Activated CD8-positive, alpha-beta memory T cell treated with anti-CD3 and anti-CD28 coated beads, Interleukin-2, amount 50 U/mL, for 24 hours (primary cell): Measurements from ENCODE around the gene CEP112.
"Not testable (repeated sequence)": the region's sequence is repeated elsewhere in the genome, so short reads cannot be mapped to it uniquely, and the experiment has no call there.

Source experiments
- DNase-seq: peaks from one replicate; pipeline ENCODE4 v3.0.0-alpha.2; 2020; ENCODE audit errors: extremely low read depth

The CEP112 gene

DNA sequence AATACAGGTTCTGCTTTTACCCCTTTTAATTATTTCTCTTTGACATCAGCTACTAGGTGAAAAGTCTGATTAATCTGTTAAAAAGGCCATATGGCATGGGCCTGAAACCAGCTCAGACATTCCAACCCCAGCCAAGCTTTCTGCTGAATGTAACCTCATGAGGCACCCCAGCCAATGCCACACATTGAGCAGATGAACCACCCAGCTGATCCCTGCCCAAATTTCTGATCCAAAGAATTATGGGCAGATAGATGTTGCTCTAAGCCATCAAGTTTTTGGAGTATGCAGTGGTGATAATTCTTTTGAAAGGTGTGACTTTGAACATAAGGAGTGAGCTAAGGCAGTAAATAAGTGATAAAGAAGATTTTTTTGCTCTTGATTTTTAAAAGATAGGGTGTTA, 452.9 kb downstream of the CEP112 start:
- DNase-seq: no peak

GRCh38 chr17:65737451-65737850, 454.5 kb downstream of the CEP112 start:
- DNase-seq: no peak

- no peak for DNase-seq
Observed at GRCh38 chr17:65733314-65733713, 458.6 kb downstream of the CEP112 start.

- not testable (repeated sequence) for DNase-seq
Observed at GRCh38 chr17:65732667-65733066, 459.3 kb downstream of the CEP112 start.

DNA sequence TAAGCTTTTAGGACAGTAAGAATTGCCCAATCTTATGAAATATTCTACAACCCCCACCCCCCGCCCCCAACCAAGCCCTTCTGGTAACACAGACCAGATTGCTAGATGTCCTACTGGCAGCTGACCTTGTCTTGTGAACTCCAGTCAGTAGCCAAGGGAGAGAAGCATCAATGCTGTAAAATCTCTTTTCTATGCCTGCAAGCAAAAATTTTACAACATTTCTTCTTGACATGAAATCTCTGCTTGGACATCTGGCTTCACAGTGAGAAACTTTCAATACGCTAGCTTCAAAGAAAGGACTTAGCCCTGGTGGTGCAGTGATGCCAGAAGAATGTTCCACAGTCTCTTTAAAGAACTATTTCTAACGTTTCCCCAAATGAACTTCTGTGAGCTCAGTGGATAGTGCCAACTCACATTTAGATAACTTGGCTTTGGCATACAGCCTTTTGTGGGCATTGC, 461.2 kb downstream of the CEP112 start:
- no peak for DNase-seq

DNA sequence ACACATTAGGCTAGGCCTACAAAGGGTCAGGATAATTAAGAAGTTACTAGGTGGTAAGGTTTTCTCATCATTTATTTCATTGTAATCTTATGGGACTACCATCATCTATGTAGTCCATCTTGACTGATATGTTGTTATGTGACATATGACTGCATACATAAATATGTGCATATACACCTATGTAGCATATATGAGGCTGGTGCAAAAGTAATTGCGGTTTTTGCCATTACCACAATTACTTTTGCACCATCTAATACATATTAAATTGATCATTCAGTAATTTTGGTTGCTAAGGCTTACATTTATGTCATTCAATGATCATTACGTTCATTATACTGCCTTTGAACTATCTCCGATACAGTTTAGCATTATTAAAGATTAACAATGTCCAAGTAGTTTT, 462.7 kb downstream of the CEP112 start:
- no peak for DNase-seq

DNA sequence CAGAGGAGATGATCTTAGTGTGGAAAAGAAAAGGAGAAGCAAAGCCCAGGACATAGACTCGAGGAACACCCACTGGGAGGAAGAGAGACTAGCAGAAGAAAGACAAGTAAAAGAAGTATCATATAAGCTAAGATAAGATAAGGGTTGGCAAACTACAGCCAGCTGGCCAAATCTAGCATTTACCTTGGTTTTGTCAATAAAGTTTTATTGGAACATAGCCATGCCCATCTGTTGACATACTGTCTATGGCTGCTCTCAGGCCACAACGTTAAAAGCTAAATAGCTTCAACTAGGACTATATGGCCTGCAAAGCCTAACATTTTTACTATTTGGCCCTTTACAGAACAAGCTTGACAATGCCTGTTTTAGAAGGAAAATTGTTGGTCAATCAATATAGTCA, 464.1 kb downstream of the CEP112 start:
- no peak for DNase-seq

GRCh38 chr17:65727246-65727645, 464.7 kb downstream of the CEP112 start:
- no peak for DNase-seq

DNA sequence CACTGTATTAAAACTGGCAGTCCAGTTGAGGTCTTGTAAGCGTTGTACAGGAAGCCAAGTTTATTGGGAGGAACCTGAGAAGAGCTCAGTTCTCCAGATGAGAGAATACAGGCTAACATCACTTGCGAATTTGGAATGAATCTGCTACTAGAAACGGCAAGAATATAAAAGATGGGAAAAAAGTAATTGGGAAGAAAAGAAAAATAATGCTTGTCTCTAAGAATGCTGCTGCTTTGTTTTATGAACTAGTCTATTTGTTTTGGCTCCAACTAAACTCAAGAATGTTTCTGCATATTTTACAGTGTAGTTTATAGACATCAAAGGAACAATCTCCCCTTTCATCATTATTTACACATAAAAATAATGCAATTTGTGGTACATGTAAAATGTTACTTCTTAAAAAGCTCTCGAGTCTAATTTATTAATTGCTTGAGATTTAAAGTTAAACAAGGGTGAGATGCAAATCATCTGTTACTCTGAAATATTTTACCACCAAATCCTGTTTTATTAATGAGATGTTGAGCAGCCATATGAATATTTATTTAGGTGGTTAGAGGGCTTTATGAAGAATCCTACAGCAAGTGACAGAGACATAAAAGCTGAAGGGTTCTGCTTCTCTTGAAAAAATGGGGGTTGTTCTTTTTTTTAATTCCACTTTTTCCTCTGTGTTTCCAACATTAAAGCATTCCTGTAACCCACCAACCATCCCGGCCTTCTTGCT, 468.3 kb downstream of the CEP112 start:
- DNase-seq: no peak

- no peak for DNase-seq
Observed at GRCh38 chr17:65718601-65719000, 473.3 kb downstream of the CEP112 start.

- DNase-seq: no peak
Observed at GRCh38 chr17:65712383-65713267, 479.3 kb downstream of the CEP112 start.

GRCh38 chr17:65711671-65712276, 480.2 kb downstream of the CEP112 start:
- no peak for DNase-seq

DNA sequence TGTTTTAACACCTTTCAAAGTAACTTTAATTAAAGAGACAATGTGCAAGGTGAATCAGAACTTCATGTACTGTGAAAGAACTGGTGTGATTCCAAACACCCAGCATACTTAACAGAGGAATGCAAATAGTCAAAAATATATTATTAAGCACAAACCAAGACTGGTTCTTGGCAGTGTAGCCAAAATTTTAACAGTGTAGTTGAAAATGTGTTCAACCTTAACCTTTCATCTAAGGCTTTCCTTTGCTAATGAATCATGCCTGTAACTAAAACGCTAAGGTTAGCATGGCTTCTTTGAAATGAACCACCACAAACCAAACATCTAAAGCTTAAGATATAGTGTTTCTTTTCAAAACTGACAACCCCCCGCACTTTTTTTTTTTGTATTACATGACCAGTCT, 484.2 kb downstream of the CEP112 start:
- no peak for DNase-seq

DNA sequence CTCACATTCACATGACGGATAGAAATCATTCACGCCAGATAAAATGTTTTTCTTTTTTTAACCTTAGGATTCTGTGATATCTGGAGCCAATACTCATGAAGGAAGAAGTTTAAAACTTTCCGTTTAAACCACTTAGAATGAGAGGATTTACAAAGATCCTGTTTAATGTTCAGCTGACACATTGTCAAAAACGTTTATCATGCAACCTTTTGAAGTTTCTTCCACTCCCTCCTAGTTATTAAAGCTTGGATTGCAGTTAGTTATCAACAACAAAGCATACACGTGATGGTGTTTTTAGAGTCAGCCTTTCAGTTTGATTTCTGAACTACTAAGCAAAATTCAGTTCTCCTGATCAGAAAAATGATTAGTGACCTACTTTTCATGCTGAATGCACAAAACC, 487.2 kb downstream of the CEP112 start:
- DNase-seq: no peak

DNA sequence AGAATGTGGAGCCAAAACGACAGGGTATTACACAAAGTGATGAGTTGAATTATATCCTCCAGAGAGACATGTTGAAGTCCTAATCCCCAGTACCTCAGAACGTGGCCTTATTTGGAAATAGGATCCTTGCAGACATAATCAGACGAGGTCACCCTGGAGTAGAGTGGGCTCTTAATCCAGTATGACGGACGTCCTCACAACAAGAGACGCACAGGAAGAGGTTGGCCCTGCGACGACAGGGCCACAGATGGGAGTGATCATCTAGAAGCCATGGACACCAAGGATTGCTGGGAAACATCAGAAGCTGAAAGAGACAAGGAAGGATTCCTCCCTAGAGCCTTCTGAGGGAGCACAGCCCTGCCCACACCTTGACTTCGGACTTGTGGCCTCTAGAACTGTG, 488.0 kb downstream of the CEP112 start:
- no peak for DNase-seq

DNA sequence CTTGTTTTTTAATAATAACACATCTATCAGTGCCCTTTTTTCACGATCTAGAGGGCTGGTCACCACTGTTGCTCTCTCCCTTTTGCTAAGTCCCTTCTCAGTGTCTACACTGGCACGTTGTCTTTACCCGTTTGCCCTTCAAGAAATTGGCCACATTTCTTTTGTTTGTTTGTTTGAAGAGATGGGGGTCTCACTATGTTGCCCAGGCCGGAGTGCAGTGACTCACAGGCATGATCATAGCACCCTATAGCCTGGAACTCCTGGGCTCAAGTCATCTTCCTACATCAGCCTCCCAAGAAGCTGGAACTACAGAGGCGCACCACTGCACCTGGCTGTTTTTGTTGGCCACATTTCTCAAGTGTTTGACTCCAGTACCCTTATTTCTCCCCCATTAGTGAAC, 492.5 kb downstream of the CEP112 start:
- DNase-seq: no peak

DNA sequence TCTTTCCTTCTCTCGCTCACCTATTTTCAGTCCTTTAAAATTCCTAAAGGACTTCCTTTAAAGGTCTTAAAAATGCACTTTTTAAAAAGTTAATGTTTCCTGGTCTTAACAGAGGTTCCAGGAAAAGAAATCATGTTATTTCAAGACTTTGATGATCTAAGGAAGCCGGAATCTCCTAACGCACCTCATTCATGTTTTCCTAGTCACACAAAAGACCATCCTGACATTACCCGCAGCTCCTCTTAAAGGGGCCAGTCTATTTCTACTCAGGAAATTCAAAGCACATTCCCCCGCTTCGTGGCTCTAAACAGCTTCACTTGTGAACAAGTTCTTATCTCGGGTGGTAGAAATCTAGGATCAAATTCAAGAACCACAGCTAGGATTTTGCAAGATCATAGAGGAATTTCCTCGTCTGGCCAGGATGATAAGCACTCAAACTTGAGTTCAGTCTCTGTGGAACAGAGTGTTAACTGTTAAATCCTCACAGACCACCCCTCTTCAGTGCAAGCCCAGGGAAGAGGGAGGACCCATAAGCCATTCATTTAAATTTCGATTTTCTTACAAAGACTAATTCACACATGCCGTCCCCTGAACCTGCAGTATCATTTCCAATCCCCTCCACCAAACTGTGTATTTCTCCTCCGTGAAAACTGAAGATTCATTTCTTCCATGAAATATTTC, 493.4 kb downstream of the CEP112 start:
- DNase-seq: no peak

DNA sequence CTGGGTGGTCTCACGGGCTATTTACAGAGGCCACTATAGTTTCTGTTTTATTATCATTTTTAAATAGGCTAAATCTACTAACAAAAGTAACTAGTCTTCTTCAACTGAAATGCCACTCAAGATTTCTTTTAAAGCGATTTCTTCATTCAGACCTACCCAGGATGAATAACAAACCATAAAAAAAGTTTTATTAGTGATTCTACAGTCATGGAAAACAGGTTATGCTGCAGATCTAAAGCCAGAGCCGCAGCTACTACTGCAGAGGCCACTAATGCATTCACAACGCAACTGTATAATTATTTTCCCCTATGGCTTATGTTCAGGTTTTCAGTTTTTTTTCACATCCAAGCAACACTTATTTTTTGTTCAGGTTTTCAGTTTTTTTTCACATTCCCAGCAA, 494.3 kb downstream of the CEP112 start:
- no peak for DNase-seq

DNA sequence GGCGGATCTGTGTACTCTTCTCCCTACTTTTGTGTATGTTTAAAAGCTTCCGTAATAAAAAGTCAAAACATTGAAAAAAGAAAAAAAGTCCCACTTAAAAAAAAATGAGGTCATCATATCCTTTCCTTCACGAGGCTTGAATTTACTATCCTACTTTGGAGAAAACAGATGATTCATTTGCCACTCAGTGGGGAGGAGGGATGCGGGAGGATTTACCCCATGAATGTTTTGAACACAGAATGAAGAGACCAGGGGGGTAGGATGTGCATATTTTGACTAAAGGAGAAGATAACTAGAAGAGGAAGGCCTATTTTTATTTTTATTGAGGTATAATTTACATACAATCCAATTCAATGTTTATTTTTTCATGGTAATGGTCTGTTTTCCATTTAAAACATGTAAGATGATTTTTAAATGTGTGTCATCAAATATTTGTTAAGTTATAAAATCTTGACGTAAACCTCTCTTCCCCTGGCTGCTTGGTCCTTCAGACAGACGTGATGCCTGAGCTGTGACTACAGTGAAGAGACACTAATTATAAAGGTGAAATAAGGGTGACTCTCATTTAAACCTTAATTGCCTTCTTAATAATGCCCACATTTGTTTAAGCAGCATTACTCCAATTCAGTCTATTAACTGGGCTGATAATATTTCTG, 495.1 kb downstream of the CEP112 start:
- DNase-seq: no peak

GRCh38 chr17:65694601-65695000, 497.3 kb downstream of the CEP112 start:
- no peak for DNase-seq

- no peak for DNase-seq
Observed at GRCh38 chr17:65690626-65691310, 501.2 kb downstream of the CEP112 start.
